ENCODE results near the gene GNB1L. TPM values are rescaled to one million over a fixed set of nuclear protein-coding genes. Genes with fewer than 3 reads are reported as not detected.
"Not testable (repeated sequence)": the region's sequence is repeated elsewhere in the genome, so short reads cannot be mapped to it uniquely, and the experiment has no call there.

Gene GNB1L
- total RNA-seq, 1 donor from 2014 or later: 3.7 TPM

DNA sequence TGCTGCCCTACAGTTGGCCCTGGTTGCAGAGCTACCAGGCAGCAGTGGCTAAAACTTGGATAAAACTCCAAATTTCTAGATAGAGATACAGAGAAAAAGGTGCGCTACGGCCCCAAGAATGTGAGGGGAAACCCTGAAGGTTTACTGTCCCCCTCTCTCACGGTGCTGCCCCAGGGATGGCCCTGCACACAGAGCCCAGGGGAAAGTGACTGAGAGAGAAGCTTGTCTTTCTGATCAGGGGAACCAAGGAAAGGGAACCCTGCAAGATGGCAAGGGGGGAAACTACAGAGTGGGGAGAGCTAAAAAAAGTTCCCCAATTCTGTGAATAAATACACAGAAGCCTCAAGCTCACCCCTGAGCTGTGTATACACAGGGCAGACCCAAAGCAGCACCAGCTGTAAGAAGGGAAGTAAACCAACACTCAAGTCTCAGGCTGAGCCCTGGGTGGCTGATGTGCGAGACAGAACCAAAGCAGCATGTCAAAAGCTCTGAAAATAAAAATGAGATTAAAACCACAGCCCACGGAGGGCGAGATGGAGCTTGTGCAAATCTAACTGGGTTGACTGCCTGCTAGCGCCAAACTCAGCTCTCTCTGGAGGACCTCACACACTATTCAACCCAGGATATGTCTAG lies 22.1 kb downstream of the GNB1L start:
- no peaks in the 10 kb centered on the region for H3K36me3 Mint-ChIP-seq (ENCODE audit: low read depth, unreplicated experiment)
- H3K9me3 Mint-ChIP-seq (ENCODE audit: unreplicated experiment): no peaks in the 10 kb centered on the region
- H3K27me3 Mint-ChIP-seq (ENCODE audit: unreplicated experiment): no peaks in the 10 kb centered on the region
- no peak overlapping the region for H3K27ac Mint-ChIP-seq (ENCODE audit: unreplicated experiment)
- no peaks in the 10 kb centered on the region for H3K4me1 Mint-ChIP-seq (ENCODE audit: unreplicated experiment)
- TF ChIP-seq, protein P1, sequence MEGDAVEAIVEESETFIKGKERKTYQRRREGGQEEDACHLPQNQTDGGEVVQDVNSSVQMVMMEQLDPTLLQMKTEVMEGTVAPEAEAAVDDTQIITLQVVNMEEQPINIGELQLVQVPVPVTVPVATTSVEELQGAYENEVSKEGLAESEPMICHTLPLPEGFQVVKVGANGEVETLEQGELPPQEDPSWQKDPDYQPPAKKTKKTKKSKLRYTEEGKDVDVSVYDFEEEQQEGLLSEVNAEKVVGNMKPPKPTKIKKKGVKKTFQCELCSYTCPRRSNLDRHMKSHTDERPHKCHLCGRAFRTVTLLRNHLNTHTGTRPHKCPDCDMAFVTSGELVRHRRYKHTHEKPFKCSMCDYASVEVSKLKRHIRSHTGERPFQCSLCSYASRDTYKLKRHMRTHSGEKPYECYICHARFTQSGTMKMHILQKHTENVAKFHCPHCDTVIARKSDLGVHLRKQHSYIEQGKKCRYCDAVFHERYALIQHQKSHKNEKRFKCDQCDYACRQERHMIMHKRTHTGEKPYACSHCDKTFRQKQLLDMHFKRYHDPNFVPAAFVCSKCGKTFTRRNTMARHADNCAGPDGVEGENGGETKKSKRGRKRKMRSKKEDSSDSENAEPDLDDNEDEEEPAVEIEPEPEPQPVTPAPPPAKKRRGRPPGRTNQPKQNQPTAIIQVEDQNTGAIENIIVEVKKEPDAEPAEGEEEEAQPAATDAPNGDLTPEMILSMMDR (IDR thresholded peaks at IDR 0.05; ENCODE audit: unreplicated experiment): no peak
- H3K4me3 Mint-ChIP-seq (ENCODE audit: unreplicated experiment): no peak overlapping the region
- DNase-seq (ENCODE audit: low spot score): no peak

DNA sequence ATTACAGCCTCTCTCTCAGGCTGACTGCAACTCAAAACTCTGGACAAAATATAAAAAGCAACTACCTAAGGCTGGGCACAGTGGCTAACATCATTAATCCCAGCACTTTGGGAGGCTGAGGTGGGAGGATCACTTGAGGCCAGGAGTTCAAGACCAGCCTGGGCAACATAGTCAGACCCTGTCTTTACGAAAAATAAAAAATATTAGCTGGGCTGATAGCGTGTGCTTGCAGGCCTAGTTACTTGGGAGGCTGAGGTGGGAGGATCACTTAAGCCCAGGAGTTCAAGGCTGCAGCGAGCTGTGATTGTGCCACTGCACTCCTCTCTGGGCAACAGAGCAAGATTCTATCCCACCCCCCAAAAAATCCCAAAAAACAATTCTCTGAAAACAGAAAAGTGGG lies 22.7 kb downstream of the GNB1L start:
- not testable (repeated sequence) for DNase-seq (ENCODE audit: low spot score); H3K36me3 Mint-ChIP-seq (ENCODE audit: low read depth, unreplicated experiment); H3K9me3 Mint-ChIP-seq (ENCODE audit: unreplicated experiment)

DNA sequence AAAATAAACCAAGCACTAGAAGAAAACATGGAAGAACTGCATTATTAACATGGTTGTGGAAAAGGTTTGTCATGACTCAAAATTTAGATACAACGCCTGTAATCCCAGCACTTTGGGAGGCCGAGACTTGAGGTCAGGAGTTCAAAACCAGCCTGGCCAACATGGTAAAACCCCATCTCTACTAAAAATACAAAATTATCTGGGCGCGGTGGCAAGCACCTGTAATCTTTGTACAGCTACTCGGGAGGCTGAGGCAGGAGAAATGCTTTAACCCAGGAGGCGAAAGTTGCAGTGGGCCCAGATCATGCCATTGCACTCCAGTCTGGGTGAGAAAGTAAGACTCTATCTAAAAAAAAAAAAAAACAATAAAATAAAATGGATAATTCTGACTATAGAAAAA lies 23.7 kb downstream of the GNB1L start:
- H3K36me3 Mint-ChIP-seq (ENCODE audit: low read depth, unreplicated experiment): no peaks in the 10 kb centered on the region
- H3K4me3 Mint-ChIP-seq (ENCODE audit: unreplicated experiment): no peak overlapping the region
- DNase-seq (ENCODE audit: low spot score): no peak
- TF ChIP-seq, protein P1 (IDR thresholded peaks at IDR 0.05; ENCODE audit: unreplicated experiment): no peak
- no peaks in the 10 kb centered on the region for H3K4me1 Mint-ChIP-seq (ENCODE audit: unreplicated experiment)
- peaks cover 1% of the 10 kb centered on the region for H3K27me3 Mint-ChIP-seq (ENCODE audit: unreplicated experiment)
- H3K9me3 Mint-ChIP-seq (ENCODE audit: unreplicated experiment): no peaks in the 10 kb centered on the region
- no peak overlapping the region for H3K27ac Mint-ChIP-seq (ENCODE audit: unreplicated experiment)

More for the DNA sequence above, 22.7 kb downstream of the GNB1L start:
- H3K27me3 Mint-ChIP-seq (ENCODE audit: unreplicated experiment); H3K4me3 Mint-ChIP-seq (ENCODE audit: unreplicated experiment); H3K27ac Mint-ChIP-seq (ENCODE audit: unreplicated experiment); H3K4me1 Mint-ChIP-seq (ENCODE audit: unreplicated experiment): not testable (repeated sequence)

DNA sequence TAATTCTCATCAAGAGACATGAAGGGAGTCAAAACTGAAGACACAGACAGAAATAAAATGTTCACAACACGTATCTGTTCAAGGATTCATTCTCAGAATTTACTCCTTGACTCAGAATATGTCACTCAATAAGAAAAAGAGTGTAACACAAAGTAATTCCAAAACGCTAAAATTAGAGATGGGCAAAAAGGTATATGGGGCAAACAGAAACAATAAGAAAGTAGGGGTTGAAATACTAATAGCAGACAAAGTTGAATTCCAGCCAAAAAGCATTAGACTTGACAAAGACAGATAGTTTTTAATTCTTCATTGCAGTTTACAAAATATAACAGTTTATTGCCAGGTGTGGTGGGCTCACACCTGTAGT lies 26.7 kb downstream of the GNB1L start:
- H3K27me3 Mint-ChIP-seq (ENCODE audit: unreplicated experiment): peaks cover 2% of the 10 kb centered on the region
- TF ChIP-seq, protein P1 (IDR thresholded peaks at IDR 0.05; ENCODE audit: unreplicated experiment): no peak
- no peaks in the 10 kb centered on the region for H3K9me3 Mint-ChIP-seq (ENCODE audit: unreplicated experiment)
- H3K4me3 Mint-ChIP-seq (ENCODE audit: unreplicated experiment): no peak overlapping the region
- no peak for DNase-seq (ENCODE audit: low spot score)
- H3K27ac Mint-ChIP-seq (ENCODE audit: unreplicated experiment): no peak overlapping the region
- H3K4me1 Mint-ChIP-seq (ENCODE audit: unreplicated experiment): peaks cover 5% of the 10 kb centered on the region
- H3K36me3 Mint-ChIP-seq (ENCODE audit: low read depth, unreplicated experiment): no peaks in the 10 kb centered on the region

DNA sequence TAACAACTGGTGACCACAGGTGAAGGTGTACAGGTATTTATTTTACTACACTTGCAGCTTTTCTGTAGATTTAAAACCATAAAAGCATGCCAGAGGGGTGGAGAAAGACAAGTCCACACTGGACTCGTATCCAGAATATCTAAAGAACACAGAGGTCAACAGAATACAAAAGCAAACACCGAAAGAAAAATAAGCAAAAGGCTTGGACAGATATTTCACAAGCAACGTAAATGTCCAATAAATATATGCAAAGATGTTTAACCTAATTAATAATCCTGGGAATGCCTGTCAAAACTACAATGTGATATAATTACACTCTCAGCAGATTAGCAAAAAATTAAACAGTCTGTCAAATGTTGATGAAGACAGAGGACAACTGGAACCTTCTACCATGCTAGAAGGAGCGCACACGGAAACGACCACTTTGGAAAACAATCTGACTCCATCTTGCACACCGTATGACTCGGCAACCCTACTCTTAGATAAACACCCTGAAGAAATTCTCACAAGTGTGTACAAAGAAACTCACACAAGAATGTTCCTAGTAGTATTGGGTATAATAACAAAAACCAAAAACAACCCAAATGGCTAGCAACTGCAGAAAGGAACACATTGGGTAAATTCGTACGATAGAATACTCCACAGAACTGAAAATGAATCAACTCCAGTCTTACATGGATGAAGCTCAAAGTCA lies 27.2 kb downstream of the GNB1L start:
- H3K27ac Mint-ChIP-seq (ENCODE audit: unreplicated experiment): no peak overlapping the region
- H3K36me3 Mint-ChIP-seq (ENCODE audit: low read depth, unreplicated experiment): no peaks in the 10 kb centered on the region
- no peak for DNase-seq (ENCODE audit: low spot score)
- H3K27me3 Mint-ChIP-seq (ENCODE audit: unreplicated experiment): peaks cover 3% of the 10 kb centered on the region
- no peak overlapping the region for H3K4me3 Mint-ChIP-seq (ENCODE audit: unreplicated experiment)
- peaks cover 5% of the 10 kb centered on the region for H3K4me1 Mint-ChIP-seq (ENCODE audit: unreplicated experiment)
- H3K9me3 Mint-ChIP-seq (ENCODE audit: unreplicated experiment): no peaks in the 10 kb centered on the region
- TF ChIP-seq, protein P1 (IDR thresholded peaks at IDR 0.05; ENCODE audit: unreplicated experiment): no peak
